K562 (cell line): ENCODE measurements around the gene KMT2C. TPM values are rescaled to one million over a fixed set of nuclear protein-coding genes. Genes with fewer than 3 reads are reported as not detected.
A peak's percentile ranks its signal among the peaks of the same experiment; 100 is the strongest.
"Not testable (repeated sequence)": the region's sequence is repeated elsewhere in the genome, so short reads cannot be mapped to it uniquely, and the experiment has no call there.

Experiments
- ATAC-seq: fragments of 200-7000 bp; cut with Tn5 transposase; 3 replicates; pipeline ENCODE4 v1.9.1; 2020; ENCODE audit warnings: moderate library complexity
- BruUV-seq: library from RNA; stranded (reverse); fragments of 400-500 nt; replicated peaks from 2 replicates; lab custom pipeline; 2021; lab: Mats Ljungman, UMichigan
- CTCF ChIA-PET: fragments of 300-600 bp; formaldehyde crosslinking; extraction: SDS; loops from one replicate; lab custom pipeline; 2021; ENCODE audit warnings: low intra/inter-chr PET ratio; lab: Yijun Ruan, JAX
- POLR2A ChIA-PET: fragments of 300-600, 350-650 bp; sonication (Branson Sonifier 250); formaldehyde crosslinking; extraction: SDS; loops from one replicate; lab custom pipeline; 2021; ENCODE audit warnings: antibody characterized with exemption, inconsistent platforms; lab: Yijun Ruan, JAX
- DNase-seq, 4 experiments: peaks; one replicate each; pipeline versions ENCODE4 v3.0.0 to v3.0.0-alpha.2; 2011 to 2018; ENCODE audit warnings: low spot score in 3 of 4, mixed read lengths in 3 of 4; ENCODE audit errors: extremely low read depth in 1 of 4
- FAIRE-seq: peaks from 2 replicates; lab custom pipeline; 2011; peaks lifted over from hg19 to GRCh38; lab: Jason Lieb, UNC
- H2AFZ ChIP-seq: 2 replicates; pipeline ENCODE4 v1.6.0; 2011; ENCODE audit warnings: low read depth, low read length, control low read depth, inconsistent platforms
- H3K27ac ChIP-seq: fragments of 200-600 bp; 3 replicates; pipeline ENCODE4 v1.8.0; 2011; ENCODE audit warnings: low read depth, mild to moderate bottlenecking, control low read depth, inconsistent platforms, low read length, moderate library complexity, mixed read lengths; ENCODE audit errors: extremely low read depth
- H3K27me3 ChIP-seq, 2 experiments: fragments of 300-600 bp in 1 of 2; 2 replicates in 1 of 2; 3 replicates in 1 of 2; pipeline versions ENCODE4 v1.6.0 to v1.8.0; 2011; ENCODE audit warnings: inconsistent platforms in 2 of 2, low read length in 2 of 2, mild to moderate bottlenecking in 1 of 2, mixed read lengths in 1 of 2, moderate library complexity in 1 of 2; ENCODE audit not compliant: control insufficient read depth in 2 of 2, insufficient read depth in 2 of 2
- H3K36me3 ChIP-seq: fragments of 300-600 bp; 3 replicates; pipeline ENCODE4 v1.8.0; 2011; ENCODE audit warnings: mild to moderate bottlenecking, low read length, inconsistent platforms; ENCODE audit not compliant: control insufficient read depth, insufficient read depth
- H3K4me1 ChIP-seq, 2 experiments: fragments of 200-600 bp in 1 of 2; replicated peaks in 1 of 2; 2 replicates in 1 of 2; 3 replicates in 1 of 2; pipeline versions ENCODE4 v1.5.1 to v1.8.0; 2011; ENCODE audit warnings: inconsistent platforms in 2 of 2, low read length in 2 of 2, mild to moderate bottlenecking in 1 of 2, mixed read lengths in 1 of 2, moderate library complexity in 1 of 2; ENCODE audit not compliant: control insufficient read depth in 2 of 2, insufficient read depth in 2 of 2
- H3K4me2 ChIP-seq: 2 replicates; pipeline ENCODE4 v1.6.1; 2011; ENCODE audit warnings: low read length, control low read depth, inconsistent platforms, mixed read lengths; ENCODE audit not compliant: insufficient read depth
- H3K4me3 ChIP-seq: fragments of 200-600 bp; sonication (generic), shearing (Covaris generic); 2 replicates; pipeline ENCODE4 v1.5.1; 2016; ENCODE audit warnings: control low read depth, inconsistent platforms
- H3K79me2 ChIP-seq: fragments of 200-600 bp; 3 replicates; pipeline ENCODE4 v1.8.0; 2011; ENCODE audit warnings: low read length, inconsistent platforms; ENCODE audit not compliant: control insufficient read depth, insufficient read depth
- H3K9ac ChIP-seq, 2 experiments: 2 replicates each; pipeline versions ENCODE4 v1.6.0 to v1.6.1; 2011; ENCODE audit warnings: low read depth in 2 of 2, low read length in 2 of 2, control low read depth in 1 of 2, inconsistent platforms in 1 of 2, mild to moderate bottlenecking in 1 of 2, mixed read lengths in 1 of 2; ENCODE audit not compliant: insufficient read depth in 1 of 2
- H3K9me1 ChIP-seq: one replicate; pipeline ENCODE4 v1.6.0; 2011; ENCODE audit warnings: inconsistent platforms, mild to moderate bottlenecking, low read length, moderate library complexity; ENCODE audit not compliant: control insufficient read depth, insufficient read depth
- H3K9me3 ChIP-seq: replicated peaks from 2 replicates; pipeline ENCODE4 v1.5.1; 2011; ENCODE audit warnings: low read depth, low read length, inconsistent platforms; ENCODE audit not compliant: control insufficient read depth, insufficient read depth
- H4K20me1 ChIP-seq: replicated peaks from 2 replicates; pipeline ENCODE4 v1.6.1; 2011; ENCODE audit warnings: low read length, inconsistent platforms, mixed read lengths; ENCODE audit not compliant: control insufficient read depth, insufficient read depth
- EGR1 ChIP-seq: fragments of 450-650 bp; conservative IDR thresholded peaks from 2 replicates; pipeline ENCODE4 v1.6.1; 2017; ENCODE audit warnings: mild to moderate bottlenecking
- WGBS: fragments of 100-300 bp; shearing (Covaris generic); methylation state at CpG from one replicate; pipeline ENCODE4 v1.1.6; 2016; ENCODE audit warnings: low coverage, mixed read lengths; ENCODE audit not compliant: insufficient coverage; ENCODE audit errors: missing lambda C conversion rate; 5-methylcytosine and 5-hydroxymethylcytosine counted together
- in situ Hi-C: fragments of 300-500 bp; cut with MboI; formaldehyde crosslinking; loops from 4 replicates; pipeline ENCODE4 v1.15.0; 2018; ENCODE audit warnings: inconsistent platforms, mixed read lengths
- intact Hi-C: fragments of 100-400 bp; cut with micrococcal nuclease; formaldehyde crosslinking; loops from 2 replicates; pipeline ENCODE4 v1.14.2; 2022
- polyA plus RNA-seq, 8 experiments: library from polyadenylated mRNA; depleted of rRNA in 4 of 8; stranded (reverse) in 5 of 8; unstranded in 3 of 8; fragments of >200 nt; fragmentation: Nextera tagmentation in 2 of 8; fragmentation: Illumina TruSeq in 1 of 8; extraction: Ambion mirVana in 2 of 8; extraction: Trizol in 1 of 8; gene quantifications; 2 replicates each; pipeline versions ENCODE4 v1.2.1 to v1.2.3, GENCODE V29; 2011 to 2014; ENCODE audit warnings: inconsistent platforms in 1 of 8, missing spikeins in 1 of 8
- total RNA-seq, 7 experiments: library from RNA; depleted of rRNA in 6 of 7; stranded (reverse); fragments of >200 nt in 6 of 7; fragmentation: Illumina TruSeq in 2 of 7; extraction: Trizol in 2 of 7; gene quantifications; 2 replicates each; pipeline versions ENCODE4 v1.2.1 to v1.2.3, GENCODE V29; 2011 to 2021; ENCODE audit warnings: low replicate concordance in 1 of 7

KMT2C gene
- total and polyA plus RNA-seq, 9 of the 15 experiments (the other 6 are each of a cell fraction or from before 2014, with no cell fraction given), result 4.9 to 67.8 (median 27.1) TPM

GRCh38 chr7:152286972-152287371 lies 148.8 kb downstream of the KMT2C start:
- ATAC-seq (peak; percentile 80), DNase-seq (peak in 2 of 4 experiments; percentile 10 to 16)
- H4K20me1 ChIP-seq, H3K9ac ChIP-seq, intact Hi-C loops, CTCF ChIA-PET, H3K9me1 ChIP-seq, H3K27me3 ChIP-seq, H3K9me3 ChIP-seq, H2AFZ ChIP-seq, in situ Hi-C loops, H3K36me3 ChIP-seq, FAIRE-seq, H3K79me2 ChIP-seq, H3K4me2 ChIP-seq, BruUV-seq, H3K4me3 ChIP-seq, H3K4me1 ChIP-seq, H3K27ac ChIP-seq, POLR2A ChIA-PET: not testable (repeated sequence)
- 51% methylated on average over 2 of the region's 3 CpGs for WGBS
- TF ChIP-seq EGR1, result peak; percentile 66

DNA sequence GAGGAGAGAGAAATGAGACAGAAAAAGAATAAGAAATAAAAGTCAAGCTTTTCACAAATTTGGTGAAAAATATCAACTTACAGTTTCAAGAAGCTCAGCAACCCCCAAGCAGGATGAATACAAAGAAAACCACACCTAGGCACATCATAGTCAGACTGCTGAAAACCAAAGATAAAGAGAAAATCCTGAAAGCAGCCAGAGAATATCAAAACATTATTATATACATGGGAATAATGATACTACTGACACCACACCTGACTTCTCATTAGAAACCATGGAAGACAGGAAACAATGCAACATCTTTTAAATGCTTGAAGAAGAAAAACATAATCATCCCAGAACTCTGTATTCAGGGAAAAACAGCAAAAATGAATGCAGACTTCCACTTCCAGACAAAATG lies 149.6 kb downstream of the KMT2C start:
- BruUV-seq, H3K27me3 ChIP-seq, POLR2A ChIA-PET, FAIRE-seq, H4K20me1 ChIP-seq, in situ Hi-C loops, H3K9me3 ChIP-seq, DNase-seq, H3K4me1 ChIP-seq, CTCF ChIA-PET, H2AFZ ChIP-seq, H3K9ac ChIP-seq, H3K4me3 ChIP-seq, H3K79me2 ChIP-seq, H3K36me3 ChIP-seq, H3K4me2 ChIP-seq, intact Hi-C loops, H3K27ac ChIP-seq, H3K9me1 ChIP-seq: not testable (repeated sequence)
- ATAC-seq, result peak; percentile 14

- H2AFZ ChIP-seq, H3K36me3 ChIP-seq, H3K27ac ChIP-seq, H4K20me1 ChIP-seq, CTCF ChIA-PET, H3K9me1 ChIP-seq, H3K79me2 ChIP-seq, H3K27me3 ChIP-seq, H3K4me2 ChIP-seq, H3K9ac ChIP-seq, intact Hi-C loops, FAIRE-seq, H3K4me1 ChIP-seq, POLR2A ChIA-PET, in situ Hi-C loops, H3K9me3 ChIP-seq, DNase-seq, ATAC-seq, BruUV-seq, H3K4me3 ChIP-seq: not testable (repeated sequence)
- whole genome bisulfite sequencing, result 68% methylated on average over 3 of the region's 3 CpGs
Observed at GRCh38 chr7:152284998-152285397, 150.8 kb downstream of the KMT2C start.
